ENCODE measurements around the gene MTCH1.

- TF ChIP-seq, protein P1, sequence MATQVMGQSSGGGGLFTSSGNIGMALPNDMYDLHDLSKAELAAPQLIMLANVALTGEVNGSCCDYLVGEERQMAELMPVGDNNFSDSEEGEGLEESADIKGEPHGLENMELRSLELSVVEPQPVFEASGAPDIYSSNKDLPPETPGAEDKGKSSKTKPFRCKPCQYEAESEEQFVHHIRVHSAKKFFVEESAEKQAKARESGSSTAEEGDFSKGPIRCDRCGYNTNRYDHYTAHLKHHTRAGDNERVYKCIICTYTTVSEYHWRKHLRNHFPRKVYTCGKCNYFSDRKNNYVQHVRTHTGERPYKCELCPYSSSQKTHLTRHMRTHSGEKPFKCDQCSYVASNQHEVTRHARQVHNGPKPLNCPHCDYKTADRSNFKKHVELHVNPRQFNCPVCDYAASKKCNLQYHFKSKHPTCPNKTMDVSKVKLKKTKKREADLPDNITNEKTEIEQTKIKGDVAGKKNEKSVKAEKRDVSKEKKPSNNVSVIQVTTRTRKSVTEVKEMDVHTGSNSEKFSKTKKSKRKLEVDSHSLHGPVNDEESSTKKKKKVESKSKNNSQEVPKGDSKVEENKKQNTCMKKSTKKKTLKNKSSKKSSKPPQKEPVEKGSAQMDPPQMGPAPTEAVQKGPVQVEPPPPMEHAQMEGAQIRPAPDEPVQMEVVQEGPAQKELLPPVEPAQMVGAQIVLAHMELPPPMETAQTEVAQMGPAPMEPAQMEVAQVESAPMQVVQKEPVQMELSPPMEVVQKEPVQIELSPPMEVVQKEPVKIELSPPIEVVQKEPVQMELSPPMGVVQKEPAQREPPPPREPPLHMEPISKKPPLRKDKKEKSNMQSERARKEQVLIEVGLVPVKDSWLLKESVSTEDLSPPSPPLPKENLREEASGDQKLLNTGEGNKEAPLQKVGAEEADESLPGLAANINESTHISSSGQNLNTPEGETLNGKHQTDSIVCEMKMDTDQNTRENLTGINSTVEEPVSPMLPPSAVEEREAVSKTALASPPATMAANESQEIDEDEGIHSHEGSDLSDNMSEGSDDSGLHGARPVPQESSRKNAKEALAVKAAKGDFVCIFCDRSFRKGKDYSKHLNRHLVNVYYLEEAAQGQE (IDR thresholded peaks at IDR 0.05; ENCODE audit: low read depth) = no peak
- no peak for TF ChIP-seq EGR1 (IDR thresholded peaks at IDR 0.05)
- TF ChIP-seq CEBPB (IDR thresholded peaks at IDR 0.05) = peak; percentile 93
- no peak for TF ChIP-seq TAF1 (IDR thresholded peaks at IDR 0.05; ENCODE audit: low read depth)
- no peak for TF ChIP-seq EP300 (IDR thresholded peaks at IDR 0.05; ENCODE audit: borderline replicate concordance)
- no peak for TF ChIP-seq RAD21 (IDR thresholded peaks at IDR 0.05; ENCODE audit: low read depth)
Measured at GRCh38 chr6:36962874-36963273, 23.1 kb downstream of the MTCH1 start.
